HUES64 (cell line): Measurements from ENCODE around the gene JDP2.
A peak's percentile ranks its signal among the peaks of the same experiment; 100 is the strongest.

Experiments
- H3K27ac ChIP-seq: 2 replicates; pipeline ENCODE4 v1.7.0; 2013; ENCODE audit warnings: low read depth, low read length, inconsistent platforms
- H3K27me3 ChIP-seq: 2 replicates; pipeline ENCODE4 v1.6.1; 2013; ENCODE audit warnings: mild to moderate bottlenecking, low read length; ENCODE audit not compliant: insufficient read depth
- H3K36me3 ChIP-seq: 2 replicates; pipeline ENCODE4 v1.6.1; 2013; ENCODE audit warnings: mild to moderate bottlenecking, low read length; ENCODE audit not compliant: insufficient read depth
- H3K4me1 ChIP-seq: 2 replicates; pipeline ENCODE4 v1.6.1; 2013; ENCODE audit warnings: mild to moderate bottlenecking, low read length, moderate library complexity; ENCODE audit not compliant: insufficient read depth
- H3K4me3 ChIP-seq: 2 replicates; pipeline ENCODE4 v1.5.1; 2013; ENCODE audit warnings: mild to moderate bottlenecking, low read length, moderate library complexity
- H3K9ac ChIP-seq: 2 replicates; pipeline ENCODE4 v1.6.1; 2013; ENCODE audit warnings: mild to moderate bottlenecking, low read depth, low read length
- H3K9me3 ChIP-seq: 2 replicates; pipeline ENCODE4 v1.6.1; 2013; ENCODE audit warnings: low read depth, low read length; ENCODE audit not compliant: insufficient read depth
- WGBS: fragments of 150-250, 120-280 bp; methylation state at CpG from one replicate; pipeline ENCODE4 v1.1.7; 2013; ENCODE audit warnings: missing lambda C conversion rate; 5-methylcytosine and 5-hydroxymethylcytosine counted together

The JDP2 gene

GRCh38 chr14:75409316-75410205, 18.3 kb upstream of the JDP2 start:
- peaks cover 14% of the 10 kb centered on the region for H3K4me1 ChIP-seq
- H3K36me3 ChIP-seq: no peaks in the 10 kb centered on the region
- H3K9me3 ChIP-seq: no peaks in the 10 kb centered on the region
- H3K27ac ChIP-seq: no peak overlapping the region
- 86% methylated on average over 10 of the region's 10 CpGs for WGBS
- H3K9ac ChIP-seq: no peak overlapping the region
- no peaks in the 10 kb centered on the region for H3K27me3 ChIP-seq
- H3K4me3 ChIP-seq: no peak overlapping the region

GRCh38 chr14:75411214-75411540, 16.6 kb upstream of the JDP2 start:
- Histone ChIP-seq H3K27me3 (no peaks in the 10 kb centered on the region), H3K9me3 (no peaks in the 10 kb centered on the region), H3K36me3 (no peaks in the 10 kb centered on the region), H3K27ac (no peak overlapping the region), H3K4me3 (no peak overlapping the region), H3K9ac (no peak overlapping the region), H3K4me1 (peaks cover 14% of the 10 kb centered on the region)
- 91% methylated on average over 6 of the region's 6 CpGs for WGBS

GRCh38 chr14:75413013-75413412, 14.8 kb upstream of the JDP2 start:
- 90% methylated on average over 2 of the region's 2 CpGs for WGBS

GRCh38 chr14:75417674-75418073, 10.1 kb upstream of the JDP2 start:
- Histone ChIP-seq H3K9ac (no peak overlapping the region), H3K36me3 (no peaks in the 10 kb centered on the region), H3K4me3 (no peak overlapping the region), H3K27me3 (no peaks in the 10 kb centered on the region), H3K9me3 (no peaks in the 10 kb centered on the region), H3K4me1 (peaks cover 16% of the 10 kb centered on the region), H3K27ac (no peak overlapping the region)
- WGBS: 83% methylated on average over 1 of the region's 1 CpG

More at GRCh38 chr14:75413013-75413412, 14.8 kb upstream of the JDP2 start:
- Histone ChIP-seq H3K27ac (no peak overlapping the region), H3K9ac (no peak overlapping the region), H3K27me3 (no peaks in the 10 kb centered on the region), H3K36me3 (no peaks in the 10 kb centered on the region), H3K4me3 (no peak overlapping the region), H3K9me3 (no peaks in the 10 kb centered on the region), H3K4me1 (peaks cover 15% of the 10 kb centered on the region)

- Histone ChIP-seq H3K27ac (0 out of 2 replicates have a peak overlapping the region, but pooled peaks have one; percentile 3), H3K4me1 (peaks cover 16% of the 10 kb centered on the region), H3K9me3 (no peaks in the 10 kb centered on the region), H3K9ac (no peak overlapping the region; the same call in 1 of the 2 replicates), H3K4me3 (peak overlapping the region; percentile 51), H3K36me3 (no peaks in the 10 kb centered on the region), H3K27me3 (no peaks in the 10 kb centered on the region)
- WGBS: 9% methylated on average over 14 of the region's 16 CpGs
Observed at GRCh38 chr14:75418850-75419768, 8.7 kb upstream of the JDP2 start.

- Histone ChIP-seq H3K9ac (no peak overlapping the region), H3K36me3 (no peaks in the 10 kb centered on the region), H3K27me3 (peaks cover 16% of the 10 kb centered on the region), H3K27ac (no peak overlapping the region), H3K9me3 (no peaks in the 10 kb centered on the region), H3K4me3 (no peak overlapping the region), H3K4me1 (peaks cover 16% of the 10 kb centered on the region)
- WGBS: 90% methylated on average over 8 of the region's 8 CpGs
Observed at GRCh38 chr14:75422169-75422568, 5.7 kb upstream of the JDP2 start.

- WGBS: 100% methylated on average over 1 of the region's 1 CpG
- peaks cover 30% of the 10 kb centered on the region for H3K27me3 ChIP-seq
- peaks cover 11% of the 10 kb centered on the region for H3K4me1 ChIP-seq
- no peak overlapping the region for H3K27ac ChIP-seq
- no peaks in the 10 kb centered on the region for H3K9me3 ChIP-seq
- H3K36me3 ChIP-seq: no peaks in the 10 kb centered on the region
- H3K9ac ChIP-seq: no peak overlapping the region
- no peak overlapping the region for H3K4me3 ChIP-seq
Observed at GRCh38 chr14:75424496-75424895, 3.3 kb upstream of the JDP2 start.

GRCh38 chr14:75425446-75425845, 2.4 kb upstream of the JDP2 start:
- Histone ChIP-seq H3K27ac (no peak overlapping the region), H3K9me3 (no peaks in the 10 kb centered on the region), H3K36me3 (no peaks in the 10 kb centered on the region), H3K4me1 (peaks cover 11% of the 10 kb centered on the region), H3K27me3 (peaks cover 30% of the 10 kb centered on the region), H3K9ac (no peak overlapping the region), H3K4me3 (no peak overlapping the region)
- 72% methylated on average over 4 of the region's 4 CpGs for WGBS

GRCh38 chr14:75426332-75427125, 1.3 kb upstream of the JDP2 start:
- Histone ChIP-seq H3K27ac (no peak overlapping the region), H3K4me3 (peak overlapping the region; percentile 76), H3K4me1 (peaks cover 13% of the 10 kb centered on the region), H3K36me3 (no peaks in the 10 kb centered on the region), H3K9ac (0 out of 2 replicates have a peak overlapping the region, but pooled peaks have one; percentile 66), H3K27me3 (peaks cover 30% of the 10 kb centered on the region), H3K9me3 (no peaks in the 10 kb centered on the region)
- WGBS: 86% methylated on average over 10 of the region's 10 CpGs

- peak overlapping the region; percentile 66; the same call in 1 of the 2 replicates for H3K9ac ChIP-seq
- peak overlapping the region; percentile 76 for H3K4me3 ChIP-seq
- H3K27ac ChIP-seq: no peak overlapping the region; the same call in 1 of the 2 replicates
- H3K4me1 ChIP-seq: peaks cover 13% of the 10 kb centered on the region
- WGBS: 22% methylated on average over 12 of the region's 15 CpGs
- H3K36me3 ChIP-seq: peaks cover 4% of the 10 kb centered on the region; the same call in 1 of the 2 replicates
- H3K27me3 ChIP-seq: peaks cover 30% of the 10 kb centered on the region
- no peaks in the 10 kb centered on the region for H3K9me3 ChIP-seq
Observed at GRCh38 chr14:75427126-75427481, 718 bp upstream of the JDP2 start.
